ENCODE measurements around the gene TRAPPC11.
"Not testable (repeated sequence)": the region's sequence is repeated elsewhere in the genome, so short reads cannot be mapped to it uniquely, and the experiment has no call there.

Gene TRAPPC11

GRCh38 chr4:183659029-183659871, at the start of gene TRAPPC11, which contains the start of gene RWDD4:
TSS of gene TRAPPC11 (plus strand) at chr4:183659293. CDS start at chr4:183663868, 4,575 bp downstream.
TSS of gene RWDD4 (minus strand) at chr4:183659185. CDS start at chr4:183658952, 233 bp downstream.
- Mint-ChIP-seq H3K4me1 (ENCODE audit: low read depth) (peaks cover 24% of the 10 kb centered on the region), H3K27ac (peak within 1 kb of the TSS; percentile 95), H3K4me3 (peak within 1 kb of the TSS; percentile 91), H3K27me3 (ENCODE audit: low read depth) (no peaks in the 10 kb centered on the region), H3K36me3 (ENCODE audit: low read depth) (peaks cover 11% of the 10 kb centered on the region), H3K9me3 (no peaks in the 10 kb centered on the region)
- peak; percentile 95 for DNase-seq (ENCODE audit: low spot score)

- Mint-ChIP-seq H3K4me1 (ENCODE audit: low read depth) (no peaks in the 10 kb centered on the region), H3K4me3 (no peak overlapping the region), H3K36me3 (ENCODE audit: low read depth) (no peaks in the 10 kb centered on the region), H3K27ac (no peak overlapping the region), H3K9me3 (no peaks in the 10 kb centered on the region), H3K27me3 (ENCODE audit: low read depth) (peaks cover 4% of the 10 kb centered on the region)
- DNase-seq (ENCODE audit: low spot score): no peak
Observed at GRCh38 chr4:183610033-183610432, 49.1 kb upstream of the TRAPPC11 start.

- Mint-ChIP-seq H3K27me3 (ENCODE audit: low read depth) (peaks cover 4% of the 10 kb centered on the region), H3K4me3 (no peak overlapping the region), H3K36me3 (ENCODE audit: low read depth) (no peaks in the 10 kb centered on the region), H3K4me1 (ENCODE audit: low read depth) (no peaks in the 10 kb centered on the region), H3K9me3 (no peaks in the 10 kb centered on the region), H3K27ac (no peak overlapping the region)
- no peak for DNase-seq (ENCODE audit: low spot score)
Observed at GRCh38 chr4:183610613-183611012, 48.5 kb upstream of the TRAPPC11 start.

GRCh38 chr4:183611210-183611830, 47.8 kb upstream of the TRAPPC11 start:
- no peaks in the 10 kb centered on the region for H3K36me3 Mint-ChIP-seq (ENCODE audit: low read depth)
- no peak overlapping the region for H3K4me3 Mint-ChIP-seq
- H3K27ac Mint-ChIP-seq: no peak overlapping the region
- DNase-seq (ENCODE audit: low spot score): no peak
- no peaks in the 10 kb centered on the region for H3K4me1 Mint-ChIP-seq (ENCODE audit: low read depth)
- no peaks in the 10 kb centered on the region for H3K9me3 Mint-ChIP-seq
- peaks cover 4% of the 10 kb centered on the region for H3K27me3 Mint-ChIP-seq (ENCODE audit: low read depth)

- no peak for DNase-seq (ENCODE audit: low spot score)
- no peak overlapping the region for H3K4me3 Mint-ChIP-seq
- no peaks in the 10 kb centered on the region for H3K9me3 Mint-ChIP-seq
- H3K27me3 Mint-ChIP-seq (ENCODE audit: low read depth): peaks cover 6% of the 10 kb centered on the region
- no peaks in the 10 kb centered on the region for H3K4me1 Mint-ChIP-seq (ENCODE audit: low read depth)
- H3K27ac Mint-ChIP-seq: no peak overlapping the region
- no peaks in the 10 kb centered on the region for H3K36me3 Mint-ChIP-seq (ENCODE audit: low read depth)
Observed at GRCh38 chr4:183612329-183613250, 46.5 kb upstream of the TRAPPC11 start.

- H3K27me3 Mint-ChIP-seq (ENCODE audit: low read depth): peaks cover 8% of the 10 kb centered on the region
- no peaks in the 10 kb centered on the region for H3K36me3 Mint-ChIP-seq (ENCODE audit: low read depth)
- no peak overlapping the region for H3K4me3 Mint-ChIP-seq
- H3K4me1 Mint-ChIP-seq (ENCODE audit: low read depth): peaks cover 5% of the 10 kb centered on the region
- DNase-seq (ENCODE audit: low spot score): no peak
- no peaks in the 10 kb centered on the region for H3K9me3 Mint-ChIP-seq
- no peak overlapping the region for H3K27ac Mint-ChIP-seq
Observed at GRCh38 chr4:183617075-183617474, 42.0 kb upstream of the TRAPPC11 start.

- H3K4me3 Mint-ChIP-seq: no peak overlapping the region
- H3K4me1 Mint-ChIP-seq (ENCODE audit: low read depth): peaks cover 8% of the 10 kb centered on the region
- H3K27me3 Mint-ChIP-seq (ENCODE audit: low read depth): peaks cover 10% of the 10 kb centered on the region
- no peak overlapping the region for H3K27ac Mint-ChIP-seq
- H3K36me3 Mint-ChIP-seq (ENCODE audit: low read depth): no peaks in the 10 kb centered on the region
- H3K9me3 Mint-ChIP-seq: no peaks in the 10 kb centered on the region
- DNase-seq (ENCODE audit: low spot score): no peak
Observed at GRCh38 chr4:183618681-183619080, 40.4 kb upstream of the TRAPPC11 start.

- no peak for DNase-seq (ENCODE audit: low spot score)
- Mint-ChIP-seq H3K36me3 (ENCODE audit: low read depth) (no peaks in the 10 kb centered on the region), H3K9me3 (no peaks in the 10 kb centered on the region)
Observed at GRCh38 chr4:183620421-183620820, 38.7 kb upstream of the TRAPPC11 start.

GRCh38 chr4:183621875-183622274, 37.2 kb upstream of the TRAPPC11 start:
- DNase-seq (ENCODE audit: low spot score): no peak
- Mint-ChIP-seq H3K27ac (no peak overlapping the region), H3K4me1 (ENCODE audit: low read depth) (peaks cover 8% of the 10 kb centered on the region), H3K27me3 (ENCODE audit: low read depth) (peaks cover 6% of the 10 kb centered on the region), H3K4me3 (no peak overlapping the region), H3K36me3 (ENCODE audit: low read depth) (no peaks in the 10 kb centered on the region), H3K9me3 (no peaks in the 10 kb centered on the region)

More at GRCh38 chr4:183620421-183620820, 38.7 kb upstream of the TRAPPC11 start:
- no peak overlapping the region for H3K27ac Mint-ChIP-seq
- H3K4me3 Mint-ChIP-seq: no peak overlapping the region
- peaks cover 6% of the 10 kb centered on the region for H3K27me3 Mint-ChIP-seq (ENCODE audit: low read depth)
- peaks cover 8% of the 10 kb centered on the region for H3K4me1 Mint-ChIP-seq (ENCODE audit: low read depth)

GRCh38 chr4:183624548-183624947, 34.5 kb upstream of the TRAPPC11 start:
- Mint-ChIP-seq H3K27ac (no peak overlapping the region), H3K9me3 (no peaks in the 10 kb centered on the region), H3K27me3 (ENCODE audit: low read depth) (peaks cover 4% of the 10 kb centered on the region), H3K36me3 (ENCODE audit: low read depth) (no peaks in the 10 kb centered on the region), H3K4me3 (no peak overlapping the region), H3K4me1 (ENCODE audit: low read depth) (peaks cover 8% of the 10 kb centered on the region)
- no peak for DNase-seq (ENCODE audit: low spot score)

- Mint-ChIP-seq H3K4me1 (ENCODE audit: low read depth) (peaks cover 8% of the 10 kb centered on the region), H3K9me3 (no peaks in the 10 kb centered on the region), H3K27me3 (ENCODE audit: low read depth) (peaks cover 2% of the 10 kb centered on the region), H3K4me3 (no peak overlapping the region), H3K27ac (no peak overlapping the region), H3K36me3 (ENCODE audit: low read depth) (no peaks in the 10 kb centered on the region)
- DNase-seq (ENCODE audit: low spot score): no peak
Observed at GRCh38 chr4:183626168-183626567, 32.9 kb upstream of the TRAPPC11 start.

GRCh38 chr4:183627286-183627685, 31.8 kb upstream of the TRAPPC11 start:
- not testable (repeated sequence) for H3K4me1 Mint-ChIP-seq (ENCODE audit: low read depth); DNase-seq (ENCODE audit: low spot score); H3K9me3 Mint-ChIP-seq

GRCh38 chr4:183627979-183628588, 31.0 kb upstream of the TRAPPC11 start:
- H3K27me3 Mint-ChIP-seq (ENCODE audit: low read depth): no peaks in the 10 kb centered on the region
- no peak overlapping the region for H3K27ac Mint-ChIP-seq

More at GRCh38 chr4:183627286-183627685, 31.8 kb upstream of the TRAPPC11 start:
- H3K27me3 Mint-ChIP-seq (ENCODE audit: low read depth); H3K27ac Mint-ChIP-seq; H3K4me3 Mint-ChIP-seq; H3K36me3 Mint-ChIP-seq (ENCODE audit: low read depth): not testable (repeated sequence)

More at GRCh38 chr4:183627979-183628588, 31.0 kb upstream of the TRAPPC11 start:
- Mint-ChIP-seq H3K36me3 (ENCODE audit: low read depth) (no peaks in the 10 kb centered on the region), H3K4me1 (ENCODE audit: low read depth) (no peaks in the 10 kb centered on the region), H3K9me3 (no peaks in the 10 kb centered on the region), H3K4me3 (no peak overlapping the region)
- DNase-seq (ENCODE audit: low spot score): no peak
